Panc1 (cell line): Measurements from ENCODE around the gene ATP6V1G1. TPM values are rescaled to one million over a fixed set of nuclear protein-coding genes. Genes with fewer than 3 reads are reported as not detected.

ENCODE experiments used
- ATAC-seq: fragments of 200-7000 bp; cut with Tn5 transposase; 2 replicates; pipeline ENCODE4 v1.9.1; 2020; ENCODE audit warnings: mild to moderate bottlenecking, moderate library complexity
- BruUV-seq: library from RNA; stranded (reverse); fragments of 400-500 nt; replicated peaks from 2 replicates; lab custom pipeline; 2021; lab: Mats Ljungman, UMichigan
- CTCF ChIA-PET: fragments of 300-600 bp; sonication (Branson Sonifier 250); formaldehyde crosslinking; loops from one replicate; lab custom pipeline; 2022; ENCODE audit warnings: antibody characterized with exemption; lab: Charles Lee
- POLR2A ChIA-PET: fragments of 300-600 bp; sonication (Branson Sonifier 250); formaldehyde crosslinking; loops from one replicate; lab custom pipeline; 2022; ENCODE audit warnings: antibody characterized with exemption; lab: Charles Lee
- DNase-seq: peaks from one replicate; pipeline ENCODE4 v3.0.0-alpha.2; 2010; ENCODE audit warnings: low read depth, low spot score
- H3K27ac ChIP-seq: 2 replicates; pipeline ENCODE4 v1.5.1; 2011; ENCODE audit warnings: mild to moderate bottlenecking, low read length, inconsistent platforms
- H3K27me3 ChIP-seq: fragments of 200-500 bp; sonication (Bioruptor generic); 2 replicates; pipeline ENCODE4 v1.6.0; 2014; ENCODE audit warnings: low read length, inconsistent platforms; ENCODE audit not compliant: control insufficient read depth, insufficient read depth
- H3K36me3 ChIP-seq: fragments of 200-500 bp; sonication (Bioruptor generic); 2 replicates; pipeline ENCODE4 v1.5.1; 2014; ENCODE audit warnings: inconsistent platforms, mild to moderate bottlenecking, low read length, moderate library complexity; ENCODE audit not compliant: control insufficient read depth, insufficient read depth
- H3K4me1 ChIP-seq: 2 replicates; pipeline ENCODE4 v1.5.1; 2011; ENCODE audit warnings: inconsistent platforms, mild to moderate bottlenecking, low read length, moderate library complexity; ENCODE audit not compliant: control insufficient read depth, insufficient read depth
- H3K4me3 ChIP-seq, 2 experiments: 2 replicates each; pipeline ENCODE4 v1.5.1; 2011 to 2012; ENCODE audit warnings: low read depth in 2 of 2, low read length in 2 of 2, mild to moderate bottlenecking in 2 of 2, inconsistent platforms in 1 of 2, moderate library complexity in 1 of 2
- H3K9me3 ChIP-seq: fragments of 200-500 bp; sonication (Bioruptor generic); 2 replicates; pipeline ENCODE4 v1.5.1; 2014; ENCODE audit warnings: low read depth, mild to moderate bottlenecking, inconsistent platforms, low read length, moderate library complexity; ENCODE audit not compliant: control insufficient read depth, insufficient read depth
- CTCF ChIP-seq: fragments of 450-650 bp; IDR thresholded peaks from 2 replicates; pipeline ENCODE4 v1.5.1; 2017; ENCODE audit warnings: mild to moderate bottlenecking
- POLR2AphosphoS5 ChIP-seq: IDR thresholded peaks from 2 replicates; pipeline ENCODE4 v1.6.1; 2012; ENCODE audit warnings: mild to moderate bottlenecking, low read depth, low read length, moderate library complexity
- REST ChIP-seq, 2 experiments: IDR thresholded peaks; 2 replicates each; pipeline ENCODE4 v1.6.1; 2011 to 2012; ENCODE audit warnings: low read depth in 2 of 2, control low read depth in 1 of 2, low read length in 1 of 2, mild to moderate bottlenecking in 1 of 2, moderate library complexity in 1 of 2; ENCODE audit not compliant: insufficient read depth in 1 of 2
- SIN3A ChIP-seq: IDR thresholded peaks from 2 replicates; pipeline ENCODE4 v1.6.1; 2012; ENCODE audit warnings: low read depth, mild to moderate bottlenecking, low read length, moderate library complexity, borderline replicate concordance; ENCODE audit not compliant: insufficient read depth
- TCF7L2 ChIP-seq: IDR thresholded peaks from 2 replicates; pipeline ENCODE4 v1.6.1; 2011; ENCODE audit warnings: mild to moderate bottlenecking, low read depth, low read length, inconsistent platforms
- in situ Hi-C: cut with HindIII; loops from 2 replicates; pipeline ENCODE4 v1.10.0; 2016; ENCODE audit warnings: low sequenced_read_pairs, low pct_unique_long_range_greater_than_20kb
- intact Hi-C: fragments of 100-400 bp; cut with micrococcal nuclease; formaldehyde crosslinking; loops from one replicate; pipeline ENCODE4 v1.10.0; 2022; ENCODE audit not compliant: unreplicated experiment
- total RNA-seq: library from RNA; stranded (reverse); gene quantifications from one replicate; pipeline ENCODE4 v1.2.1, GENCODE V29; 2021; ENCODE audit not compliant: unreplicated experiment

Gene ATP6V1G1
- total RNA-seq, 1 experiment from 2014 or later: 71.8 TPM

GRCh38 chr9:114641967-114642366 is 54.4 kb downstream of the ATP6V1G1 start:
- intact Hi-C loops (no loop called here), in situ Hi-C loops (no loop called here)
- ChIA-PET CTCF (no interaction called here), POLR2A (no interaction called here)
- ATAC-seq: no peak
- no peaks in the 10 kb centered on the region for H3K9me3 ChIP-seq
- no peaks in the 10 kb centered on the region for H3K4me1 ChIP-seq
- TF ChIP-seq CTCF (no peak), SIN3A (no peak)
- no peaks in the 10 kb centered on the region for H3K27me3 ChIP-seq
- no peak for DNase-seq
- BruUV-seq: no TSS peak
- H3K27ac ChIP-seq: no peak overlapping the region
- no peak overlapping the region for H3K4me3 ChIP-seq
- no peaks in the 10 kb centered on the region for H3K36me3 ChIP-seq

- no peak overlapping the region for H3K4me3 ChIP-seq
- intact Hi-C loops (no loop called here), in situ Hi-C loops (no loop called here)
- H3K36me3 ChIP-seq: no peaks in the 10 kb centered on the region
- no TSS peak for BruUV-seq
- no peaks in the 10 kb centered on the region for H3K4me1 ChIP-seq
- DNase-seq (no peak), ATAC-seq (no peak)
- TF ChIP-seq REST (IDR thresholded peaks at IDR 0.05; ENCODE audit: insufficient read depth in 1 of 2, low read depth in 2 of 2, low read length in 1 of 2): no peak
- TF ChIP-seq CTCF: no peak
- no peak for TF ChIP-seq SIN3A
- TF ChIP-seq POLR2AphosphoS5: no peak
- no peak for TF ChIP-seq TCF7L2
- H3K9me3 ChIP-seq: no peaks in the 10 kb centered on the region
- ChIA-PET CTCF (no interaction called here), POLR2A (no interaction called here)
- H3K27me3 ChIP-seq: no peaks in the 10 kb centered on the region
- no peak overlapping the region for H3K27ac ChIP-seq
These were observed 55.4 kb downstream of the ATP6V1G1 start for GRCh38 chr9:114643001-114643400.

- ATAC-seq (no peak), DNase-seq (no peak)
- no peak overlapping the region for H3K4me3 ChIP-seq
- no TSS peak for BruUV-seq
- H3K4me1 ChIP-seq: no peaks in the 10 kb centered on the region
- H3K27ac ChIP-seq: no peak overlapping the region
- in situ Hi-C loops: no loop called here
- H3K27me3 ChIP-seq: no peaks in the 10 kb centered on the region
- H3K36me3 ChIP-seq: no peaks in the 10 kb centered on the region
- TF ChIP-seq TCF7L2 (no peak), POLR2AphosphoS5 (no peak), REST (IDR thresholded peaks at IDR 0.05; ENCODE audit: insufficient read depth in 1 of 2, low read depth in 2 of 2, low read length in 1 of 2) (no peak), CTCF (no peak), SIN3A (no peak)
- intact Hi-C loops: no loop called here
- POLR2A ChIA-PET: no interaction called here
- no peaks in the 10 kb centered on the region for H3K9me3 ChIP-seq
- CTCF ChIA-PET: no interaction called here
These were observed 56.3 kb downstream of the ATP6V1G1 start for GRCh38 chr9:114643896-114644295.
